ENCODE results near the gene ANAPC2. TPM values are rescaled to one million over a fixed set of nuclear protein-coding genes. Genes with fewer than 3 reads are reported as not detected.
A peak's percentile ranks its signal among the peaks of the same experiment; 100 is the strongest.

Gene ANAPC2
- total RNA-seq, 1 donor from 2014 or later = 58.2 TPM

DNA sequence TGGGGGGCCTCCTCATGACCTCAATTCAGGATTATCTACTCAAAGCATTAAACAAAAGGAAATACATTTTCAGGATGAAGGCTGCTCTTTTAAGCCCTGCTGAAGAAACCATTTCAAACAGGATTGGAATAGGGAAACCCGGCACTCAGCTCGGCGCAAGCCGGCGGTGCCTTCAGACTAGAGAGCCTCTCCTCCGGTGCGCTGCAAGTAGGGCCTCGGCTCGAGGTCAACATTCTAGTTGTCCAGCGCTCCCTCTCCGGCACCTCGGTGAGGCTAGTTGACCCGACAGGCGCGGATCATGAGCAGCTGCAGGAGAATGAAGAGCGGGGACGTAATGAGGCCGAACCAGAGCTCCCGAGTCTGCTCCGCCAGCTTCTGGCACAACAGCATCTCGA lies 16.4 kb upstream of the ANAPC2 start:
- Histone ChIP-seq H3K27ac (peak overlapping the region; percentile 95), H3K4me3 (peak overlapping the region; percentile 100), H3K27me3 (ENCODE audit: low read depth) (no peaks in the 10 kb centered on the region), H3K4me1 (peaks cover 36% of the 10 kb centered on the region), H3K36me3 (peaks cover 8% of the 10 kb centered on the region), H3K9me3 (no peaks in the 10 kb centered on the region)
- TF ChIP-seq, protein P1, sequence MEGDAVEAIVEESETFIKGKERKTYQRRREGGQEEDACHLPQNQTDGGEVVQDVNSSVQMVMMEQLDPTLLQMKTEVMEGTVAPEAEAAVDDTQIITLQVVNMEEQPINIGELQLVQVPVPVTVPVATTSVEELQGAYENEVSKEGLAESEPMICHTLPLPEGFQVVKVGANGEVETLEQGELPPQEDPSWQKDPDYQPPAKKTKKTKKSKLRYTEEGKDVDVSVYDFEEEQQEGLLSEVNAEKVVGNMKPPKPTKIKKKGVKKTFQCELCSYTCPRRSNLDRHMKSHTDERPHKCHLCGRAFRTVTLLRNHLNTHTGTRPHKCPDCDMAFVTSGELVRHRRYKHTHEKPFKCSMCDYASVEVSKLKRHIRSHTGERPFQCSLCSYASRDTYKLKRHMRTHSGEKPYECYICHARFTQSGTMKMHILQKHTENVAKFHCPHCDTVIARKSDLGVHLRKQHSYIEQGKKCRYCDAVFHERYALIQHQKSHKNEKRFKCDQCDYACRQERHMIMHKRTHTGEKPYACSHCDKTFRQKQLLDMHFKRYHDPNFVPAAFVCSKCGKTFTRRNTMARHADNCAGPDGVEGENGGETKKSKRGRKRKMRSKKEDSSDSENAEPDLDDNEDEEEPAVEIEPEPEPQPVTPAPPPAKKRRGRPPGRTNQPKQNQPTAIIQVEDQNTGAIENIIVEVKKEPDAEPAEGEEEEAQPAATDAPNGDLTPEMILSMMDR (IDR thresholded peaks at IDR 0.05) = no peak
- ATAC-seq = no peak
- no peak for DNase-seq
- intact Hi-C loops (cut with DNase I) = no loop called here

DNA sequence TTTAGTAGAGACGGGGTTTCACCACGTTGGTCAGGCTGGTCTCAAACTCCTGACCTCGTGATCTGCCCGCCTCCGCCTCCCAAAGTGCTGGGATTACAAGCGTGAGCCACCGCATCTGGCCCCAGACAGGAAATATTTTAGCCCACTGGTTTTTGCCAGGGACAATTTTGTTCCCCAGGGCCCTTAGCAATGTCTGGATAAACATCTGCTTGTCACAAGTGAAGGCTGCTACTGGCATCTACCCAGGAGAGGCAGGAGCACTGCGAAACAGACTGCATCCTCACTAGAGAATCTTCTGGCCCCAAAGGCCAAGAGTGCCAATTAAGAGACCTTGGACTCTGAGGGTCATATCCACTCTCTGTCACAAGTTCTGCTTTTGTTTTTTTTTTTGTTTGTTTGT lies 14.6 kb upstream of the ANAPC2 start:
- Histone ChIP-seq H3K27ac (no peak overlapping the region), H3K4me1 (peaks cover 54% of the 10 kb centered on the region), H3K36me3 (no peaks in the 10 kb centered on the region), H3K27me3 (ENCODE audit: low read depth) (no peaks in the 10 kb centered on the region), H3K9me3 (no peaks in the 10 kb centered on the region), H3K4me3 (no peak overlapping the region)
- no peak for DNase-seq
- TF ChIP-seq, protein P1 (IDR thresholded peaks at IDR 0.05) = no peak
- ATAC-seq = no peak
- intact Hi-C loops (cut with DNase I) = no loop called here

DNA sequence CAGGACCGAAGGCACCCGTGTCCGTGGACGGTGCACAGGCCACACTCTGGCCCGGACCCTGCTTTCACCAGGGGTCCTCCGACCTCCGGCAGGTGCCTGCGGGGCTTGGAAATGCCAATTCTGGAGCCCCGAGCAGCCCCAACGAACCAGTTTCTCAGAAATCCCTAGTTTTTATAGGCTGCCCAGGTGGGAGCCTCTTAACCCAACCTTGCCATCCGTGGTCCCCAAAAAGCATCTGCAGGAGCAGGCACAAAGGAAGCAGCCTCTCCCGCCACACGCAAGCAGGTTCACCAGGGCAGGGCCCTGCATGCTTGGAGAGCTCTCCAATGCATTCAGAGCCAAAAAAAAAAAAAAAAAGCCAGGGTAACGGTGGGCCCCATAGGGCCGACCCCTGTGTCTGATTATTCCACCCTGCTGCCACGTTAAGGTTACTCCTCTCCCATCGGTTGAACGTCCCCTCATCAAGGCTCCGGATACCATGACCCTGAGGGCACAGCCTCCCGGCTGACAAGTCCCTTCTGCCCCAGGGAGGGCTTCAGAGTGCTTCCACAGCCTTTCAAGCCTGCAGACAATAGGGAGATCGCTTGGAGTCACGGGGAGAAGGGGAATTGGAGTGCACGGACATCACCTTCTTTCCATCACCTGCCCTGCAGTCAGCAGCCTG lies 13.0 kb upstream of the ANAPC2 start:
- Histone ChIP-seq H3K9me3 (no peaks in the 10 kb centered on the region), H3K36me3 (no peaks in the 10 kb centered on the region), H3K4me1 (peaks cover 60% of the 10 kb centered on the region), H3K27ac (peak overlapping the region; percentile 85), H3K4me3 (peak overlapping the region; percentile 69), H3K27me3 (ENCODE audit: low read depth) (no peaks in the 10 kb centered on the region)
- TF ChIP-seq, protein P1 (IDR thresholded peaks at IDR 0.05) = no peak
- DNase-seq = no peak
- ATAC-seq = no peak
- intact Hi-C loops (cut with DNase I) = no loop called here

DNA sequence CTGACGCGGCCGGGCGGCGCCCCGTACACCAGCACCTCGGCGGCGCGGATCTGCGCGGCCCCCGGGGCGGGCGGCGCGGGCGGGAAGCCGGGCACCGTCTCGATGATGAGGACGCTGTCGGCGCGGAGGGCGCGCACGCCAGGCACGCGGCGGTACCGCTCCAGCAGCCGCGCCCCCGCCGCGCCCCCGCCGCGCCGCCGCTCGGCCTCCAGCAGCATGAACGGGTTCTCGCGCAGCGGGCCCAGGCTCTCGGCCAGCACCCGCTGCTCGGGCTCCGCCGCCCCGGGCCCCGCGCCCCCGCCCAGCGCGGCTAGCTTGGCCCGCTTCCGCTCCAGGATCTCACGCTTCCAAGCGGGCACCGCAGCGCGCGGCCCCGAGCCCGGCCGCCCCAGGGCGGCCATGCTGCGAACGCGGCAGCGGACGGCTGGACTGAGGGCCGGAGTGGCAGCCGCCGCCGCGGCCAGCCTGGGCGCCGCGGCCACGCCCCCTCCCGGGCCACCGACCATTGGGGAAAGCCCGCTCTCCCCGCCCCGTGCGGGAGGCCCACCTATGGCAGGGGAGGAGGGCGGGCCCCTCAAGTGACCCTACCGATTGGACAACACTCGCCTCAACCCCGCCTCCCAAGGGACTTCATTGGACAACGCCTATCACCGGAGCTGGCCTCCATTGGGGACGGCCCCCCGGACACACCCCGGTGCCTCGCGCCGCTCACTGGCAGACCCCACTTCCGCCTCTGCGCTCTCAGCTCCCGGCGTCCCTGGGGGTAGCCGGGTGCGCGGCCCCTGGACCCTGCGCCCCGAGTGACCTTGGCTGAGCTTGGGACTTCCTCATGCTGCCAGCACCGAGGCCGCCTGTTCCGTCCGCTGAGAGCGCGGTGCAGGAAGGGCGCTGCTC lies 12.2 kb upstream of the ANAPC2 start, which contains the start of gene TPRN:
Gene TPRN, minus strand, starts transcription at position 431 of the 894 bp plus-strand sequence. Its CDS starts 30 bp downstream, at position 401.
- H3K4me1 ChIP-seq = peaks cover 63% of the 10 kb centered on the region
- H3K36me3 ChIP-seq = no peaks in the 10 kb centered on the region
- TF ChIP-seq, protein P1 (IDR thresholded peaks at IDR 0.05) = no peak
- peak within 1 kb of the TSS; percentile 85 for H3K27ac ChIP-seq
- intact Hi-C loops (cut with DNase I) = no loop called here
- H3K9me3 ChIP-seq = no peaks in the 10 kb centered on the region
- ATAC-seq (peak; percentile 95 to 97), DNase-seq (peak; percentile 100)
- H3K4me3 ChIP-seq = peak within 1 kb of the TSS; percentile 69
- H3K27me3 ChIP-seq (ENCODE audit: low read depth) = no peaks in the 10 kb centered on the region

DNA sequence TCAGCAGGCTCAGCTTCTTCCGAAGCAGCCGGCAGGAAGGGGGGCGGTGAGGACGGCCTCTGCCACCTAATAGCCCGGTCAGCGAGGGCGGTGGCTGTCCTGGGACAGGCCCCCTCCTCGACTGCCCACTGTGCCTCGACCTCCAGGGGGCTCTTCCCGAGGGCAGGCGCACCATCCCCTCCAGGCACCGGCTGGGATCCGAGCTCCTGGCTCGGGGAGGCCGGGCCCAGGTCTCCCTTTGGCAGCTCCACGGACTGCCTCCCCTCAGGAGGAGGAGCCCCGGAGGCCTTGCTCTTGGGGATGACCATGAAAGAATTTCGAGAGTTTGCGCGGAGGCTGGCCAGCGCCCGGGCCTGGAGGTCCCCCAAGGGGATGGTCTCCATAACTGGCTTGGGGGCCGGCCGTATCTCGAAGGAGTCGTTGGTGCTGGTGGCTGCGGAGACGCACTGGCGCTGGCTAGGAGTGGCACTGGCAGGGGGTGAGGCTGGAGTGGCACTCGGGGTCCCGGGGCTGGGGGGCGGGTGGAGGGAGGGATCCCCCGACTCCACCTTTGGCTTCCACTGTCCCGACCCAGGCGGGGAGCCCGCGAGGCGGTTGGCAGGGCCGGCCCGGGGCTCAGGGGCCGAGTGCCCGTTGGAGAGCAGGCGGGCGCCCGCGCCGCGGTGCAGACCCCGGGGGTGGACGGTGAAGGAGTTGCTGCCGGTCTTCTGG lies 11.2 kb upstream of the ANAPC2 start:
- DNase-seq = no peak
- peaks cover 68% of the 10 kb centered on the region for H3K4me1 ChIP-seq
- peak overlapping the region; percentile 78 for H3K27ac ChIP-seq
- peak overlapping the region; percentile 69 for H3K4me3 ChIP-seq
- H3K9me3 ChIP-seq = no peaks in the 10 kb centered on the region
- no peaks in the 10 kb centered on the region for H3K36me3 ChIP-seq
- TF ChIP-seq, protein P1 (IDR thresholded peaks at IDR 0.05) = no peak
- intact Hi-C loops (cut with DNase I) = no loop called here
- H3K27me3 ChIP-seq (ENCODE audit: low read depth) = no peaks in the 10 kb centered on the region
- no peak for ATAC-seq
